Suprapubic skin (tissue), 4 donors: Measurements from ENCODE around the gene TMEM200B. TPM values are rescaled to one million over a fixed set of nuclear protein-coding genes. Genes with fewer than 3 reads are reported as not detected.

Source experiments
- DNase-seq, 2 donors: peaks; one replicate each; pipeline ENCODE4 v3.0.0-alpha.2; 2019; ENCODE audit warnings: low spot score in 2 of 2
- H3K27ac ChIP-seq: fragments of 200-600 bp; sonication (generic); one replicate; pipeline ENCODE4 v1.5.1; 2019
- H3K27me3 ChIP-seq: fragments of 200-600 bp; sonication (generic); one replicate; pipeline ENCODE4 v1.5.1; 2019
- H3K36me3 ChIP-seq: fragments of 200-600 bp; sonication (generic); one replicate; pipeline ENCODE4 v1.5.1; 2019
- H3K4me1 ChIP-seq: fragments of 200-600 bp; sonication (generic); one replicate; pipeline ENCODE4 v1.5.1; 2019
- H3K4me3 ChIP-seq: fragments of 200-600 bp; sonication (generic); one replicate; pipeline ENCODE4 v1.5.1; 2019; ENCODE audit warnings: mild to moderate bottlenecking
- H3K9me3 ChIP-seq: fragments of 200-600 bp; sonication (generic); one replicate; pipeline ENCODE4 v1.5.1; 2019
- EP300 ChIP-seq: sonication (generic); formaldehyde crosslinking; IDR thresholded peaks from one replicate; pipeline ENCODE4 v1.6.1; 2017; ENCODE audit warnings: antibody characterized with exemption
- POLR2A ChIP-seq, 2 donors: fragments of 450-650 bp; IDR thresholded peaks; one replicate each; pipeline ENCODE4 v1.6.1; 2017; ENCODE audit warnings: antibody characterized with exemption in 2 of 2, mild to moderate bottlenecking in 2 of 2, moderate library complexity in 2 of 2
- POLR2AphosphoS5 ChIP-seq, 3 donors: sonication (generic); formaldehyde crosslinking; IDR thresholded peaks; one replicate each; pipeline ENCODE4 v1.6.1; 2017; ENCODE audit warnings: antibody characterized with exemption in 3 of 3
- WGBS: methylation state at CpG from one replicate; pipeline ENCODE4 v1.1.5; 2018; 5-methylcytosine and 5-hydroxymethylcytosine counted together
- total RNA-seq, 4 donors: library from RNA; depleted of rRNA; stranded (reverse); fragments of >200 nt; gene quantifications; one replicate each; pipeline ENCODE4 v1.1.0, GENCODE V29; 2016
- TF ChIP-seq, protein P1 (sequence below), 2 donors: fragments of 200-600 bp in 1 of 2; fragments of 450-650 bp in 1 of 2; sonication (generic) in 1 of 2; IDR thresholded peaks; one replicate each; pipeline ENCODE4 v1.5.1; 2016 to 2019; ENCODE audit warnings: antibody characterized with exemption in 2 of 2, mild to moderate bottlenecking in 1 of 2, moderate library complexity in 1 of 2

Gene TMEM200B
- total RNA-seq, 4 donors from 2014 or later = 2.5 to 5.7 (median 3.8) TPM

- H3K4me3 ChIP-seq = no peak overlapping the region
- no peak overlapping the region for H3K27ac ChIP-seq
- no peak for TF ChIP-seq EP300
- TF ChIP-seq POLR2AphosphoS5 (IDR thresholded peaks at IDR 0.05) = no peak
- TF ChIP-seq, protein P1, sequence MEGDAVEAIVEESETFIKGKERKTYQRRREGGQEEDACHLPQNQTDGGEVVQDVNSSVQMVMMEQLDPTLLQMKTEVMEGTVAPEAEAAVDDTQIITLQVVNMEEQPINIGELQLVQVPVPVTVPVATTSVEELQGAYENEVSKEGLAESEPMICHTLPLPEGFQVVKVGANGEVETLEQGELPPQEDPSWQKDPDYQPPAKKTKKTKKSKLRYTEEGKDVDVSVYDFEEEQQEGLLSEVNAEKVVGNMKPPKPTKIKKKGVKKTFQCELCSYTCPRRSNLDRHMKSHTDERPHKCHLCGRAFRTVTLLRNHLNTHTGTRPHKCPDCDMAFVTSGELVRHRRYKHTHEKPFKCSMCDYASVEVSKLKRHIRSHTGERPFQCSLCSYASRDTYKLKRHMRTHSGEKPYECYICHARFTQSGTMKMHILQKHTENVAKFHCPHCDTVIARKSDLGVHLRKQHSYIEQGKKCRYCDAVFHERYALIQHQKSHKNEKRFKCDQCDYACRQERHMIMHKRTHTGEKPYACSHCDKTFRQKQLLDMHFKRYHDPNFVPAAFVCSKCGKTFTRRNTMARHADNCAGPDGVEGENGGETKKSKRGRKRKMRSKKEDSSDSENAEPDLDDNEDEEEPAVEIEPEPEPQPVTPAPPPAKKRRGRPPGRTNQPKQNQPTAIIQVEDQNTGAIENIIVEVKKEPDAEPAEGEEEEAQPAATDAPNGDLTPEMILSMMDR (IDR thresholded peaks at IDR 0.05) = no peak
- TF ChIP-seq POLR2A (IDR thresholded peaks at IDR 0.05) = no peak
- 57% methylated on average over 8 of the region's 8 CpGs for WGBS
- H3K9me3 ChIP-seq = no peaks in the 10 kb centered on the region
- peaks cover 64% of the 10 kb centered on the region for H3K36me3 ChIP-seq
- DNase-seq = peak in 1 of 2 donors; percentile 8
- no peaks in the 10 kb centered on the region for H3K27me3 ChIP-seq
- H3K4me1 ChIP-seq = no peaks in the 10 kb centered on the region
These were observed 22.2 kb upstream of the TMEM200B start for GRCh38 chr1:29145739-29146437.

DNA sequence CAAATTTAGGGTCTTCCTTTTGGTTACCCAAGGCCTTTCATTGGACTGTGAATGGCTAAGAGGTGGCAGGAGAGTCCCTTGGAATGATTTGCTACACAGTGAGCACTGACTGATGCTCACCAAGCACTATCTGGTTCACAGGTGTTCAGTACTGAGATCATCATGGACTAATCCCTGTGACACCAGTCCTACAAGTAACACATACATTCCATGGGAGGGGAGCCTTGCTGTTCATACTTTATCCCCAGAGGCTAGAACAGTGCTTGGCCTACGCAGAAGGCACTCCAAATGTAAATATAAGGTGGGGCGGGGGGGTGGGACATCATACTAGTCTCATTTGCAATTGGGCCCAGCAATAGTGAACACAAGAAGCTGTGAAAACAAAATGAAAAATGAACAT lies 20.5 kb upstream of the TMEM200B start:
- H3K27me3 ChIP-seq = no peaks in the 10 kb centered on the region
- no peak overlapping the region for H3K27ac ChIP-seq
- no peaks in the 10 kb centered on the region for H3K9me3 ChIP-seq
- H3K4me3 ChIP-seq = no peak overlapping the region
- WGBS = 73% methylated on average over 2 of the region's 2 CpGs
- DNase-seq = no peak
- H3K36me3 ChIP-seq = peaks cover 46% of the 10 kb centered on the region
- TF ChIP-seq, protein P1 (IDR thresholded peaks at IDR 0.05) = no peak
- TF ChIP-seq EP300 (no peak), POLR2AphosphoS5 (IDR thresholded peaks at IDR 0.05) (no peak), POLR2A (IDR thresholded peaks at IDR 0.05) (no peak)
- H3K4me1 ChIP-seq = no peaks in the 10 kb centered on the region

DNA sequence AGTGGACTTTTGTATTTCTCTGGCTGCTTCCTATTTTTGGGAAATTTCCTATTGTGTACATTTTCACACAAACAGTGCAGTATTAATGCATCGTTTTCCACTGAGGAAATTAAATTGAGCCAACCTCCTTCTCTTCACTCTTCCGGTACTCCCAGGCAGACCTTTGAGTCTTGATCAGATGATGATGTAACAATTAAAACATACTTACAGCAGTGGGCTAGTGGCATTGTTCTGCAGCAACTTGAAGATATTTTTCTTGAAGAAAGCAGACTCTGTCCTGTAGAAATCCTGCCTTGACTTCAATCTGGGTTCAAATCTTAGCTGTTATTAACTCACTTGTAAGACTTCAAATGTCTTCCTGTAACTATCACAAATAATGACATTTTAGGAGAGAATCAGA lies 19.0 kb upstream of the TMEM200B start:
- H3K36me3 ChIP-seq = peaks cover 32% of the 10 kb centered on the region
- H3K4me1 ChIP-seq = no peaks in the 10 kb centered on the region
- H3K27ac ChIP-seq = no peak overlapping the region
- 94% methylated on average over 2 of the region's 2 CpGs for WGBS
- DNase-seq = no peak
- TF ChIP-seq POLR2AphosphoS5 (IDR thresholded peaks at IDR 0.05) (no peak), EP300 (no peak)
- TF ChIP-seq, protein P1 (IDR thresholded peaks at IDR 0.05) = no peak
- H3K9me3 ChIP-seq = no peaks in the 10 kb centered on the region
- H3K4me3 ChIP-seq = no peak overlapping the region
- H3K27me3 ChIP-seq = no peaks in the 10 kb centered on the region

- Histone ChIP-seq H3K9me3 (no peaks in the 10 kb centered on the region), H3K27ac (no peak overlapping the region), H3K4me1 (peaks cover 19% of the 10 kb centered on the region), H3K36me3 (no peaks in the 10 kb centered on the region), H3K27me3 (peaks cover 3% of the 10 kb centered on the region), H3K4me3 (no peak overlapping the region)
- DNase-seq = no peak
- 27% methylated on average over 14 of the region's 14 CpGs for WGBS
- TF ChIP-seq EP300 (no peak), POLR2A (IDR thresholded peaks at IDR 0.05) (no peak), POLR2AphosphoS5 (IDR thresholded peaks at IDR 0.05) (no peak)
- TF ChIP-seq, protein P1 (IDR thresholded peaks at IDR 0.05) = no peak
These were observed 12.8 kb upstream of the TMEM200B start for GRCh38 chr1:29136391-29136915.

GRCh38 chr1:29134695-29135028 lies 11.0 kb upstream of the TMEM200B start:
- Histone ChIP-seq H3K9me3 (no peaks in the 10 kb centered on the region), H3K36me3 (no peaks in the 10 kb centered on the region), H3K27ac (no peak overlapping the region), H3K27me3 (peaks cover 3% of the 10 kb centered on the region), H3K4me3 (peak overlapping the region; percentile 28), H3K4me1 (peaks cover 19% of the 10 kb centered on the region)
- DNase-seq = no peak
- 58% methylated on average over 5 of the region's 10 CpGs for WGBS
- TF ChIP-seq, protein P1 (IDR thresholded peaks at IDR 0.05) = no peak
- TF ChIP-seq POLR2AphosphoS5 (IDR thresholded peaks at IDR 0.05) = no peak
- TF ChIP-seq EP300 = no peak
- no peak for TF ChIP-seq POLR2A (IDR thresholded peaks at IDR 0.05)
